Fibroblast of upper back skin (primary cell): ENCODE results near the gene SETBP1.
"Not testable (repeated sequence)": the region's sequence is repeated elsewhere in the genome, so short reads cannot be mapped to it uniquely, and the experiment has no call there.

Experiments used
- DNase-seq: peaks from one replicate; pipeline ENCODE4 v3.0.0-alpha.2; 2013

Gene SETBP1

GRCh38 chr18:44796429-44797428 lies 116.0 kb downstream of the SETBP1 start:
- no peak for DNase-seq

- DNase-seq = no peak
Observed at GRCh38 chr18:44798433-44799048, 117.9 kb downstream of the SETBP1 start.

GRCh38 chr18:44799382-44799906 lies 118.8 kb downstream of the SETBP1 start:
- DNase-seq = no peak

- no peak for DNase-seq
Observed at GRCh38 chr18:44799907-44800421, 119.3 kb downstream of the SETBP1 start.

GRCh38 chr18:44800766-44801165 lies 120.1 kb downstream of the SETBP1 start:
- not testable (repeated sequence) for DNase-seq

GRCh38 chr18:44801781-44802180 lies 121.1 kb downstream of the SETBP1 start:
- DNase-seq = no peak

- peak; percentile 58 for DNase-seq
Observed at GRCh38 chr18:44802508-44802907, 121.8 kb downstream of the SETBP1 start.

GRCh38 chr18:44803019-44803650 lies 122.4 kb downstream of the SETBP1 start:
- DNase-seq = peak; percentile 64

GRCh38 chr18:44804033-44804432 lies 123.3 kb downstream of the SETBP1 start:
- DNase-seq = no peak

GRCh38 chr18:44805176-44805575 lies 124.5 kb downstream of the SETBP1 start:
- no peak for DNase-seq

GRCh38 chr18:44805643-44806042 lies 125.0 kb downstream of the SETBP1 start:
- no peak for DNase-seq

- no peak for DNase-seq
Observed at GRCh38 chr18:44807766-44808165, 127.1 kb downstream of the SETBP1 start.

GRCh38 chr18:44811572-44812125 lies 131.0 kb downstream of the SETBP1 start:
- no peak for DNase-seq

GRCh38 chr18:44812426-44812825 lies 131.7 kb downstream of the SETBP1 start:
- DNase-seq = no peak

- DNase-seq = no peak
Observed at GRCh38 chr18:44813586-44813985, 132.9 kb downstream of the SETBP1 start.

GRCh38 chr18:44815108-44815507 lies 134.4 kb downstream of the SETBP1 start:
- DNase-seq = no peak

- DNase-seq = no peak
Observed at GRCh38 chr18:44816050-44816449, 135.4 kb downstream of the SETBP1 start.

- DNase-seq = no peak
Observed at GRCh38 chr18:44816477-44816876, 135.8 kb downstream of the SETBP1 start.

GRCh38 chr18:44817831-44818473 lies 137.3 kb downstream of the SETBP1 start:
- no peak for DNase-seq

GRCh38 chr18:44818668-44819403 lies 138.1 kb downstream of the SETBP1 start:
- no peak for DNase-seq

GRCh38 chr18:44819944-44820510 lies 139.3 kb downstream of the SETBP1 start:
- no peak for DNase-seq
